CD4-positive, CD25-positive, alpha-beta regulatory T cell (primary cell): Measurements from ENCODE around the gene BPIFA1. TPM values are rescaled to one million over a fixed set of nuclear protein-coding genes. Genes with fewer than 3 reads are reported as not detected.

Experiments
- ATAC-seq, 2 donors: fragments of 150-1000 bp; cut with Tn5 transposase; one replicate each; pipeline ENCODE4 v1.10.0; 2021; ENCODE audit warnings: low read depth in 2 of 2, moderate number of reproducible peaks in 2 of 2, moderate library complexity in 1 of 2
- DNase-seq, 3 donors: peaks; one replicate each; pipeline versions ENCODE4 v3.0.0 to v3.0.0-alpha.2; 2012 to 2022; ENCODE audit warnings: mixed read lengths in 1 of 3
- H3K27ac ChIP-seq: one replicate; pipeline ENCODE4 v1.7.0; 2013; ENCODE audit warnings: mild to moderate bottlenecking, low read length; ENCODE audit not compliant: insufficient read depth, poor library complexity, severe bottlenecking
- H3K27me3 ChIP-seq: one replicate; pipeline ENCODE4 v1.7.0; 2013; ENCODE audit warnings: low read length; ENCODE audit not compliant: control insufficient read depth, insufficient read depth
- H3K36me3 ChIP-seq: one replicate; pipeline ENCODE4 v1.7.0; 2013; ENCODE audit warnings: mild to moderate bottlenecking, low read length, moderate library complexity; ENCODE audit not compliant: control insufficient read depth, insufficient read depth
- H3K4me1 ChIP-seq: 2 replicates; pipeline ENCODE4 v1.7.0; 2013; ENCODE audit warnings: mild to moderate bottlenecking, low read length; ENCODE audit not compliant: insufficient read depth, control insufficient read depth, poor library complexity, severe bottlenecking
- H3K4me3 ChIP-seq: one replicate; pipeline ENCODE4 v1.7.0; 2013; ENCODE audit warnings: low read depth, mild to moderate bottlenecking, low read length, moderate library complexity
- H3K9me3 ChIP-seq, 2 experiments: 1 replicate in 1 of 2; 2 replicates in 1 of 2; pipeline ENCODE4 v1.7.0; 2013; ENCODE audit warnings: low read length in 2 of 2, mild to moderate bottlenecking in 1 of 2, moderate library complexity in 1 of 2; ENCODE audit not compliant: control insufficient read depth in 2 of 2
- H3K27ac Mint-ChIP-seq, 3 donors: one replicate each; pipeline ENCODE4 v1.8.0; 2020 to 2022; ENCODE audit warnings: mild to moderate bottlenecking in 3 of 3, mixed read lengths in 3 of 3, moderate library complexity in 2 of 3
- H3K27me3 Mint-ChIP-seq: one replicate; pipeline ENCODE4 v1.8.0; 2022; ENCODE audit warnings: mild to moderate bottlenecking, mixed read lengths
- H3K36me3 Mint-ChIP-seq: one replicate; pipeline ENCODE4 v1.8.0; 2020; ENCODE audit warnings: mixed read lengths
- H3K4me1 Mint-ChIP-seq, 4 donors: one replicate each; pipeline ENCODE4 v1.8.0; 2020 to 2022; ENCODE audit warnings: mixed read lengths in 4 of 4, mild to moderate bottlenecking in 1 of 4
- H3K4me3 Mint-ChIP-seq, 4 donors: one replicate each; pipeline ENCODE4 v1.8.0; 2020 to 2022; ENCODE audit warnings: mild to moderate bottlenecking in 4 of 4, mixed read lengths in 4 of 4, moderate library complexity in 3 of 4
- H3K9me3 Mint-ChIP-seq, 7 donors: one replicate each; pipeline ENCODE4 v1.8.0; 2020 to 2022; ENCODE audit warnings: mixed read lengths in 7 of 7, mild to moderate bottlenecking in 3 of 7, moderate library complexity in 2 of 7
- polyA plus RNA-seq, 4 donors: library from polyadenylated mRNA; unstranded; fragments of 300-500 nt; fragmentation: Illumina TruSeq; gene quantifications; one replicate each; pipeline ENCODE4 v1.2.3, GENCODE V29; 2021
- total RNA-seq: library from RNA; stranded (reverse); gene quantifications from one replicate; pipeline ENCODE4 v1.2.3, GENCODE V29; 2022

The BPIFA1 gene
- total and polyA plus RNA-seq, 5 donors from 2014 or later = not detected

- H3K4me1 ChIP-seq = no peaks in the 10 kb centered on the region
- H3K27ac ChIP-seq = no peak overlapping the region
- Mint-ChIP-seq H3K27ac (no peak overlapping the region), H3K4me3 (no peak overlapping the region), H3K4me1 (no peaks in the 10 kb centered on the region), H3K9me3 (peaks cover 0 to 2% (median 0%) of the 10 kb centered on the region in 7 donors), H3K36me3 (no peaks in the 10 kb centered on the region), H3K27me3 (peaks cover 9% of the 10 kb centered on the region)
- no peaks in the 10 kb centered on the region for H3K9me3 ChIP-seq
- no peak overlapping the region for H3K4me3 ChIP-seq
- H3K36me3 ChIP-seq = no peaks in the 10 kb centered on the region
- no peak for DNase-seq
- peaks cover 5% of the 10 kb centered on the region for H3K27me3 ChIP-seq
- no peak for ATAC-seq
Measured at GRCh38 chr20:33273117-33273851, 37.5 kb downstream of the BPIFA1 start.

- peaks cover 0 to 2% (median 0%) of the 10 kb centered on the region in 7 donors for H3K9me3 Mint-ChIP-seq
- H3K4me3 Mint-ChIP-seq = no peak overlapping the region
- Histone ChIP-seq H3K27me3 (no peaks in the 10 kb centered on the region), H3K9me3 (no peaks in the 10 kb centered on the region), H3K4me1 (no peaks in the 10 kb centered on the region), H3K4me3 (no peak overlapping the region), H3K36me3 (no peaks in the 10 kb centered on the region), H3K27ac (no peak overlapping the region)
- H3K27me3 Mint-ChIP-seq = peaks cover 9% of the 10 kb centered on the region
- H3K4me1 Mint-ChIP-seq = no peaks in the 10 kb centered on the region
- H3K36me3 Mint-ChIP-seq = no peaks in the 10 kb centered on the region
- DNase-seq = no peak
- H3K27ac Mint-ChIP-seq = no peak overlapping the region
- ATAC-seq = no peak
Measured at GRCh38 chr20:33275215-33275614, 39.4 kb downstream of the BPIFA1 start.

- Histone ChIP-seq H3K27ac (no peak overlapping the region), H3K9me3 (no peaks in the 10 kb centered on the region), H3K27me3 (no peaks in the 10 kb centered on the region), H3K4me3 (no peak overlapping the region), H3K4me1 (no peaks in the 10 kb centered on the region), H3K36me3 (no peaks in the 10 kb centered on the region)
- Mint-ChIP-seq H3K27ac (no peak overlapping the region), H3K36me3 (no peaks in the 10 kb centered on the region), H3K9me3 (peaks cover 0 to 2% (median 0%) of the 10 kb centered on the region in 7 donors), H3K4me3 (no peak overlapping the region), H3K4me1 (no peaks in the 10 kb centered on the region), H3K27me3 (peaks cover 9% of the 10 kb centered on the region)
- DNase-seq = no peak
- ATAC-seq = no peak
Measured at GRCh38 chr20:33275871-33276270, 40.1 kb downstream of the BPIFA1 start.

- H3K9me3 Mint-ChIP-seq = peaks cover 0 to 2% (median 0%) of the 10 kb centered on the region in 7 donors
- peak overlapping the region in 1 of 3 donors; percentile 72 for H3K27ac Mint-ChIP-seq
- peaks cover 8% of the 10 kb centered on the region for H3K27me3 Mint-ChIP-seq
- Histone ChIP-seq H3K9me3 (no peaks in the 10 kb centered on the region), H3K4me3 (no peak overlapping the region), H3K27me3 (no peaks in the 10 kb centered on the region), H3K27ac (no peak overlapping the region), H3K4me1 (no peaks in the 10 kb centered on the region), H3K36me3 (no peaks in the 10 kb centered on the region)
- H3K4me3 Mint-ChIP-seq = no peak overlapping the region
- no peaks in the 10 kb centered on the region for H3K4me1 Mint-ChIP-seq
- H3K36me3 Mint-ChIP-seq = no peaks in the 10 kb centered on the region
- DNase-seq (no peak), ATAC-seq (no peak)
Measured at GRCh38 chr20:33276303-33277113, 40.7 kb downstream of the BPIFA1 start.

DNA sequence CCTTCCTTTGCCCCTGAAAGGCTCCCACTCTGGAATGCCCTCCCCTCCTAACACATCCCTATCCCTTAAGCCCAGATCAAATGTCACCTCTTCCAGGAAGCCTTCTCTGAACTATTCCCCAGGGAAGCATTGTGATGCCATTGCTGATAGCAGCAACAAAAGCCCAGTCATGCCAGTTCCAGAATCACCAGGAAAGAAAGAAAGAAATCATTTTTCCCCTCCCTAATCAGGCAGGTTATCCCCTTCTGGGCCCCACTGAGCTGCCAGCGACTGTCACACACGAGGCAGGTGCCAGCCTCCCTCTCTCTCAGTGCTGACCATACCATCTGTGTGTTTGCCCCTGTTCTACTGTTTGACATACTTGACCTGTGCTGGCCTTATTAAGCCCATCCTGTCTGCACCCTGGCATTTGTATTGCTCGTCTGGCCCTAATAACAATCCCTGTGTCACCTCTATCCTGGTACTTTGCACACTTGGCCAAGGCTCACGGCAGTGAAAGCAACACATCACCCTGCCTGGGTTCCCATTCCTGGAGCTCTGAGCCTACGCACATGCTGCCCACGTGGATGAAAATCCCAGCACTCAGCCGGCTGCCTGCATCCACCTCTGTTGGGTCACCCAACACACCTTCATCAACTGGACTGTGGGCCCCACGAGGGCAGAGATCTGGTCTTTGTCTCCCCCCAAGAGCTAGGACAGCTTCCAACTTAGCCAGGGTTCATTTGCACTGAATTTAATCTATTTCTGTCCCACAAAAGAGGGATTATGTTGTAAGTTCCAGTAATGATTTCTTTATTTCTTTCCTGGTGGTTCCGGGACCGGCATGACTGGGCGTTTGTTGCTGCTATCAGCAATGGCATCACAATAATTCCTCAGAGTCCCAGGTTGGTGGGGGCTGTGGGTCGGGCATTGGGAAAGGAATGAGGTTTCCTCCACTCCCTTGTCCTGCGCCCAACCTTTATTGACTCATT, 42.0 kb downstream of the BPIFA1 start:
- Histone ChIP-seq H3K4me1 (no peaks in the 10 kb centered on the region), H3K4me3 (no peak overlapping the region), H3K27ac (no peak overlapping the region), H3K9me3 (no peaks in the 10 kb centered on the region), H3K27me3 (no peaks in the 10 kb centered on the region), H3K36me3 (no peaks in the 10 kb centered on the region)
- H3K9me3 Mint-ChIP-seq = peaks cover 0 to 2% (median 0%) of the 10 kb centered on the region in 7 donors
- no peak overlapping the region for H3K4me3 Mint-ChIP-seq
- H3K27ac Mint-ChIP-seq = no peak overlapping the region
- H3K4me1 Mint-ChIP-seq = no peaks in the 10 kb centered on the region
- peaks cover 5% of the 10 kb centered on the region for H3K27me3 Mint-ChIP-seq
- DNase-seq (no peak), ATAC-seq (no peak)
- no peaks in the 10 kb centered on the region for H3K36me3 Mint-ChIP-seq

GRCh38 chr20:33278700-33279099, 42.9 kb downstream of the BPIFA1 start:
- no peak overlapping the region for H3K27ac ChIP-seq
- no peak for ATAC-seq
- H3K27me3 ChIP-seq = no peaks in the 10 kb centered on the region
- Mint-ChIP-seq H3K4me1 (no peaks in the 10 kb centered on the region), H3K4me3 (no peak overlapping the region), H3K27me3 (peaks cover 5% of the 10 kb centered on the region), H3K9me3 (no peaks in the 10 kb centered on the region), H3K27ac (peak overlapping the region in 1 of 3 donors; percentile 46), H3K36me3 (no peaks in the 10 kb centered on the region)
- no peak overlapping the region for H3K4me3 ChIP-seq
- H3K9me3 ChIP-seq = no peaks in the 10 kb centered on the region
- H3K4me1 ChIP-seq = no peaks in the 10 kb centered on the region
- no peaks in the 10 kb centered on the region for H3K36me3 ChIP-seq
- no peak for DNase-seq

DNA sequence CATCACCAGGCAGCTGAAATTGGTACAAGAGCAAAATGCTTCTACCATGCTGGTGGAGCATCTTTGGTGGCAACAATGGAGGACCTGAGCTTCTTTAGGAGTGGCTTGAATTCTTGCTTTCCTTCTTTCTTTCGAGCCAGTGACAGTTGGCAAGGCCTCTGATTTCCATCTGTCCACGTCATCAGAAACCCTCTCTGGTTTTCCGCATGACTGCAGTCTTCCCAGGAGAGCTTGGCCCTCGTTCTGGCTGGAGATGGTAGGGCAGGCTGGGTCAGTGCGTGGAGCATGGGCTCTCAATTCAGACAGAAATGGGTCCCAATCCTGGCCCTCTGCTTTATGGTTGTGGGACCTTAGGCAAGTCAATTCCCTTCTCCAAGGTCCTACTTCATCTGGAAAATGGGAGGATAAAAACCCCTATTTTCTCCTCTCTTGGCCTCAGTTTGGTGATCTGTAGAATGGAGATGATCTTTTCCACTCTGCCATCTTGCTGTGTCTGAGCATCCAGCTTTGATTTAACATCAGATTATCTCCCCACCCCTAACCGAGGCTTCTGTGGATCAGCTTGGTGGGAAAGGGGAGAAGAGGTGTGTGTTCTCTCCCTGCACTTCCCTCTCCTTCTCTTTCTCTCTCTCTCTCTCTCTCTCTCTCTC, 43.6 kb downstream of the BPIFA1 start:
- Mint-ChIP-seq H3K4me1 (no peaks in the 10 kb centered on the region), H3K27me3 (peaks cover 9% of the 10 kb centered on the region), H3K9me3 (no peaks in the 10 kb centered on the region), H3K4me3 (no peak overlapping the region), H3K36me3 (no peaks in the 10 kb centered on the region), H3K27ac (no peak overlapping the region)
- Histone ChIP-seq H3K4me3 (no peak overlapping the region), H3K4me1 (no peaks in the 10 kb centered on the region), H3K36me3 (no peaks in the 10 kb centered on the region), H3K27me3 (no peaks in the 10 kb centered on the region), H3K9me3 (no peaks in the 10 kb centered on the region), H3K27ac (no peak overlapping the region)
- DNase-seq (no peak), ATAC-seq (no peak)
